ENCODE measurements around the gene KLHL29.
A peak's percentile ranks its signal among the peaks of the same experiment; 100 is the strongest.

The KLHL29 gene

GRCh38 chr2:23422089-23423061 is 37.4 kb downstream of the KLHL29 start:
- DNase-seq (ENCODE audit: low read depth in 2 of 2) = no peak

- no peak for DNase-seq (ENCODE audit: low read depth in 2 of 2)
Measured at GRCh38 chr2:23423062-23423872, 38.3 kb downstream of the KLHL29 start.

- no peak for DNase-seq (ENCODE audit: low read depth in 2 of 2)
Measured at GRCh38 chr2:23423873-23424680, 39.1 kb downstream of the KLHL29 start.

GRCh38 chr2:23425338-23425871 is 40.4 kb downstream of the KLHL29 start:
- DNase-seq (ENCODE audit: low read depth in 2 of 2) = no peak

- no peak for DNase-seq (ENCODE audit: low read depth in 2 of 2)
Measured at GRCh38 chr2:23425885-23426262, 40.9 kb downstream of the KLHL29 start.

- DNase-seq (ENCODE audit: low read depth in 2 of 2) = no peak
Measured at GRCh38 chr2:23426263-23426905, 41.4 kb downstream of the KLHL29 start.

- DNase-seq (ENCODE audit: low read depth in 2 of 2) = no peak
Measured at GRCh38 chr2:23427350-23427749, 42.4 kb downstream of the KLHL29 start.

- DNase-seq (ENCODE audit: low read depth in 2 of 2) = no peak
Measured at GRCh38 chr2:23427976-23428375, 43.0 kb downstream of the KLHL29 start.

GRCh38 chr2:23429036-23429435 is 44.1 kb downstream of the KLHL29 start:
- no peak for DNase-seq (ENCODE audit: low read depth in 2 of 2)

GRCh38 chr2:23430263-23430662 is 45.3 kb downstream of the KLHL29 start:
- no peak for DNase-seq (ENCODE audit: low read depth in 2 of 2)

- no peak for DNase-seq (ENCODE audit: low read depth in 2 of 2)
Measured at GRCh38 chr2:23432531-23432930, 47.6 kb downstream of the KLHL29 start.

GRCh38 chr2:23433282-23433681 is 48.3 kb downstream of the KLHL29 start:
- no peak for DNase-seq (ENCODE audit: low read depth in 2 of 2)

GRCh38 chr2:23434721-23435121 is 49.7 kb downstream of the KLHL29 start:
- DNase-seq (ENCODE audit: low read depth in 2 of 2) = no peak

GRCh38 chr2:23435250-23436035 is 50.5 kb downstream of the KLHL29 start:
- no peak for DNase-seq (ENCODE audit: low read depth in 2 of 2)

GRCh38 chr2:23436346-23437098 is 51.5 kb downstream of the KLHL29 start:
- peak; percentile 13 to 33 for DNase-seq (ENCODE audit: low read depth in 2 of 2)

GRCh38 chr2:23441414-23441813 is 56.4 kb downstream of the KLHL29 start:
- DNase-seq (ENCODE audit: low read depth in 2 of 2) = no peak

- DNase-seq (ENCODE audit: low read depth in 2 of 2) = no peak
Measured at GRCh38 chr2:23445450-23445868, 60.5 kb downstream of the KLHL29 start.

GRCh38 chr2:23446916-23447315 is 61.9 kb downstream of the KLHL29 start:
- no peak for DNase-seq (ENCODE audit: low read depth in 2 of 2)

GRCh38 chr2:23447405-23447804 is 62.4 kb downstream of the KLHL29 start:
- no peak for DNase-seq (ENCODE audit: low read depth in 2 of 2)
